SHP77 (cell line): ENCODE data around the gene MEIG1.
"Not testable (repeated sequence)": the region's sequence is repeated elsewhere in the genome, so short reads cannot be mapped to it uniquely, and the experiment has no call there.

ENCODE experiments used
- DNase-seq, 2 experiments: peaks; one replicate each; lab custom pipeline; 2025; lab: John Stamatoyannopoulos, UW

MEIG1 gene

GRCh38 chr10:14959221-14960057 lies at the start of gene MEIG1:
Gene MEIG1, plus strand, starts transcription at chr10:14959388. Its CDS starts 7,081 bp downstream, at chr10:14966469.
- peak; percentile 85 to 90 for DNase-seq

GRCh38 chr10:14910953-14911352 lies 48.2 kb upstream of the MEIG1 start:
- no peak for DNase-seq

GRCh38 chr10:14911801-14912200 lies 47.4 kb upstream of the MEIG1 start:
- DNase-seq = no peak

- no peak for DNase-seq
Observed at GRCh38 chr10:14916600-14916999, 42.6 kb upstream of the MEIG1 start.

- DNase-seq = no peak
Observed at GRCh38 chr10:14917827-14918226, 41.4 kb upstream of the MEIG1 start.

GRCh38 chr10:14918964-14919363 lies 40.2 kb upstream of the MEIG1 start:
- no peak for DNase-seq

- no peak for DNase-seq
Observed at GRCh38 chr10:14924013-14924412, 35.2 kb upstream of the MEIG1 start.

GRCh38 chr10:14925268-14925667 lies 33.9 kb upstream of the MEIG1 start:
- DNase-seq = no peak

GRCh38 chr10:14926061-14926470 lies 33.1 kb upstream of the MEIG1 start:
- no peak for DNase-seq

- no peak for DNase-seq
Observed at GRCh38 chr10:14926722-14927416, 32.3 kb upstream of the MEIG1 start.

- DNase-seq = no peak
Observed at GRCh38 chr10:14930610-14931009, 28.6 kb upstream of the MEIG1 start.

- no peak for DNase-seq
Observed at GRCh38 chr10:14936584-14936983, 22.6 kb upstream of the MEIG1 start.

- DNase-seq = not testable (repeated sequence)
Observed at GRCh38 chr10:14938971-14939370, 20.2 kb upstream of the MEIG1 start.

GRCh38 chr10:14942147-14942949 lies 16.8 kb upstream of the MEIG1 start:
- not testable (repeated sequence) for DNase-seq

- DNase-seq = not testable (repeated sequence)
Observed at GRCh38 chr10:14942950-14943338, 16.2 kb upstream of the MEIG1 start.

- DNase-seq = no peak
Observed at GRCh38 chr10:14945108-14945507, 14.1 kb upstream of the MEIG1 start.

GRCh38 chr10:14947268-14947667 lies 11.9 kb upstream of the MEIG1 start:
- DNase-seq = no peak

GRCh38 chr10:14949291-14949690 lies 9.9 kb upstream of the MEIG1 start:
- DNase-seq = no peak

- no peak for DNase-seq
Observed at GRCh38 chr10:14952851-14953423, 6.3 kb upstream of the MEIG1 start.

GRCh38 chr10:14953424-14954000 lies 5.7 kb upstream of the MEIG1 start:
- peak in 1 of 2 experiments; percentile 27 for DNase-seq

GRCh38 chr10:14954001-14954770 lies 5.0 kb upstream of the MEIG1 start, which contains the start of gene DCLRE1C:
Gene DCLRE1C, minus strand, starts transcription at chr10:14954096. Its CDS starts 86 bp downstream, at chr10:14954010.
- DNase-seq = peak; percentile 90 to 92
